NCI-H226 (cell line): ENCODE results near the gene PSMB10.
A peak's percentile ranks its signal among the peaks of the same experiment; 100 is the strongest.

Source experiments
- DNase-seq: peaks from one replicate; pipeline ENCODE4 v3.0.0-alpha.2; 2015

PSMB10 gene

GRCh38 chr16:67963662-67964321 lies 27.1 kb upstream of the PSMB10 start:
- no peak for DNase-seq

DNA sequence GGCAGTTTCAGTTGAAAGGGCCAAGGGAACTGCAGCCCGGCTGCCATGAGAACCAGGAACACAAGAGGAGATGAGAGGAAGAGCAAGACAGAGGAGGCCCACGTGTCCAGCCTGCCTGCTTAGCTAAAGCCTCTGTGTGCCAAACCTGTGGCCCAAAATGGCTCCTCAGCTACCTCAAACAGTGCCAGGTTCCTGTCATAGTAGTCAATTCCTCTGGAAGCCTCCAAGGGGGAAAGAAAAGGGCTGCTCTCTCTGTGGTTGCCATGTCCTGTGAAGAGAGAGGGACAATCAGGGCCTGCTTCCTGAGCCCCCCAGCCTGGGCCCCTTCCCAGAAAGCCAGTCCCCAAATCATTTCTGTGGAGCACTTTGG lies 26.6 kb upstream of the PSMB10 start:
- DNase-seq = no peak

- DNase-seq = no peak
Observed at GRCh38 chr16:67962135-67962534, 25.5 kb upstream of the PSMB10 start.

DNA sequence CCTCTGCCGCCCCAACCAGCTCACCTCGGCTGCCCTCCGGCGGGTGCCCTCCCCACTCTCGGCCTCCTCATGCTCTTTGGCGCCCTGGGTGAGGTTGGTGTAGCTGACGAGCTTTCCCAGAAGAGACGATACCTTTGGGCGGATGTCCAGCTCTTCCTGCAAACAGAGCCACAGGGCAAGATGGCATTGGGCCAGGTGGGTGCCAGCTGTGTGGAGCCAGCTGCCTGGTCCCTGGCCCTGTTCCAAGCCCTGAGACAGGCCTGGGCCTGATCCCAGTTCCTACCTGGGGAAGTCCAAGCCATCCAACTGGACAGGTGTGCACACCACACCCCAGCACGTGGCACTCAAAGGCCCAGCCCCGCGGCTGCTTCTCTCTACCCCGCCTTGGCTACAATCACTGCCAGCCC lies 24.9 kb upstream of the PSMB10 start:
- DNase-seq = no peak

DNA sequence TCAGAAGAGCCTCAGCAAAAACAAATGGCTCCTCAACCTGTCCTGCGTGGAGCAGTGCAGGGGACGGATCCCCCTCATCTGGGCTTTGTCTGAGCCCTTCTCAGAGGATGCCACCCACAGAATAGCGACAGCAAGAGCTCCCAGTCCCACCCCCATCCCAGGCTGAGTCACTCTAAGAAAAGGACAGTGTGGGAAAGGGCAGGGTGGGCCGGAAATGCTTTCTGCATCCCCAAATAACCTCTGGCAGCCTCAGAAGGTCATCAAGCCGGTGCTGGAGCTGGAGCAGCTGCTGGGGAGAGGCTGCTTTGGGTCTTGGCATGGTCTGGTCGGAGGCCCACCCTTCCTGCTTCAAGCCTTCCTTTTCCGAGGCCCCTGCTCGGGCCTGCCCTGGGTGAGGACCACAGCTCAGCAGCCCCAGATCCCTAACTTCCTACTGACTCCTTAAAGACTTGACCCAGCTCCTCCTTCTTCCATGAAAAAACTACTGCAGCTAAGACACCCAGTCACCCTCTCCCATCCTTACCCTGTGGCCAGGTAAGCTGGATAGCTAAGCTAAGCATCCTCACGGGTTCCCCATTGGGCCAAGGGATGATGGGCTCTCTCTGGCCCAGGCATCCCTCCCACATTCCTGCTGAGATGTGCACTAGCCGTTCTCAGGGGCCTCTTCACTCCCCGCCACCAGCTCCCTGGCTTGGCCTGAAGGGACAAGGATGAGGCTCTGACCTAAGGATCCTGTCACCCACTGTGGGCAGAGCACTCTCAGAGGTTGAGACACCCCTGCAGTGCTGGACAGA lies 23.1 kb upstream of the PSMB10 start:
- DNase-seq = no peak

DNA sequence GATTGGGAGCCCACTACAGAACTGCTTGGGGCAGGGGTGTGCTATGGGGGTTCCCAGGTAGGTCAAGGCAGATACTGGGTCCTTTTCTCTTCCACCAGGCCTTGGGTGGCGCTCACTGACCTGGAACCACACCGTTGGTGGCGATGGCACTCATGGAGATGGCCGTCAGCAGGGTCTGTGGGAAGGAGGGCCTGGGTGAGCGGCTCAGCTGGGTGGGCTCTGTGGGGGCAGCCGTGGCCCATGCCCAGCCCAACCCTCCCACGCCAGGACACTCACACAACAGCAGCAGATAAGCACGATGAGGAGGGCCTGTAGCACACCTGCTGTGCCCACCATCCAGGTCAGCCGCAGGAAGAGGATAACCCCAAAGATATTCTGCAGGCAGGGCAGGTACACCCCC lies 21.0 kb upstream of the PSMB10 start:
- DNase-seq = peak; percentile 1

DNA sequence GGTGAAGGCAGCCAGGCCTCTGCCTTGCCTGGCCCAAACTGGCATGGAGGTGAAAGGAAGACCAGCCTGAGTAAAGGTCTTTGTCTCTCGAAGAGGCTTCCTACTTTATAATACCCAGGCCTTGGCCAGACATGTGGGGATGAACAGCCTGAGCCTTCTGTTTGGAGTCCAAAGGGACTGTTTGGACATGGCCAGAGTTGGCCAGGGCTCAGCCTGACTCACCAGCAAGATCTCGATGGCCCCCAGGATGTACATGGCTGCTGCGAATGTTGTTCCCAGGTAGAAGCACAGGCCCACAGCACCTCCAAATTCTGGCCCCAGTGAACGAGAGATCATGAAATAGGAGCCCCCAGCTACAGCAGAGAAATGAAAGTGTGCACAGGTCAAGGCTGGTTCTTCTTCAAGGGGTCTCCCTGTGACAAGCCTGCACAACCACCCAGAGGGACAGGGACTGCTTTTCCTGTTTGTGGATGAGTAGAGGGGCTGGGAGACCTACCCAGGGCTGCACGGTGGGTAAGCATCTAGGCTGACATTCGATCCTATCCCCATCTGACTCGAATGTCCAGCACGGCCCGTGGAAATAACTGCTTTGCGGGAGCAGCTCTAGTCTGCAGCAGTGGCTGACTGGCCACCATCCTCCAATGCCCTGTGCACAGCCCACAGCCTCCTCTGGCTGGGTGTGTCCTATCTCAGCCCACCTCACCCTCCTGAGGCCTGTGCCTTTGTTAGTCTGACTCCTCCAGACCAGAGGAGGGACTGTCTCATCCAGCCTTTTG lies 18.0 kb upstream of the PSMB10 start:
- DNase-seq = peak; percentile 0

GRCh38 chr16:67953641-67954375 lies 17.2 kb upstream of the PSMB10 start:
- no peak for DNase-seq

DNA sequence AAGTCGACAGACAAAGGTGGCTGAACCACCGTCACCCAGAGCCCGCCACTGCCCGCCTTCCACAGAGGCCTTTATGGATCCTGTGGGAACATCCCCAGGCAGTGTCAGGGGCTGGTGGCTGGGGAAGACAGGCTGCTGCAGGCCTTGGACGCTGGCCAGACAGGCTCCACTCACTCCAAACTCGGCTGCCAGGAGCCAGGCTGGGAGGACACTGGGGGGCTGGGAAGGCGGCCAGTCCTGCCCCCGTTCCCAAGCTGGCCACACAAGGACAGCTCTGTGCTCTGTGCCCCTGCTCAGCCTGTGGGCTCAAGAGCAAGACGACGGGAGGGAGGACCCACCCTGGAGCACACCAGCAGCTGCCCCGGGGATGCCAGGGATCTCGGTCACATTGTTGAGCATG lies 14.8 kb upstream of the PSMB10 start:
- no peak for DNase-seq

DNA sequence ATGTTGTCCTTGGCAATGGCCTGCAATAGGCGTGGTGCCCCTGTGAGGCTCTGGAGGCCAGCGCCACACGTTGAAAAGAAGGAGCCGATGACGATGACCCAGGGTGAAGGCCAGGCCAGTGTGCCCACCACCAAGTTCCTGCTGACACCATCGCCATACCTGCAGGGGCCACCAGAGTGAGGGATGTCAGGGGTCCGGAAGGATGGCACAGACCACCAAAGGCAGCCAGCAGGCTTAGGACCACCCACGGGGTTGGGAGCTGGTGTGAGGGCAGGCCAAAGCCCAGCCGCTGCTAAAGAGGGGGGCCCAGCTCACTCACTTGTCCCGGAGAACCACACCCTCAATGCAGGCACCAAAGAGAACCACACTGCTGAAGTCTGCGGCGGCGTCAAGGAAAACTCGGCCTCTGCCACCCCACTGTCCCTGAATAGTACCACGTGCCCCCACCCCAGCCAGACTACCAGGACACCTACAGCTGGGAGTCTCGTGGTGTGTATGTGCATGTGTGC lies 13.7 kb upstream of the PSMB10 start:
- no peak for DNase-seq

GRCh38 chr16:67949645-67950044 lies 13.0 kb upstream of the PSMB10 start:
- DNase-seq = no peak

GRCh38 chr16:67948015-67948414 lies 11.4 kb upstream of the PSMB10 start:
- DNase-seq = no peak

DNA sequence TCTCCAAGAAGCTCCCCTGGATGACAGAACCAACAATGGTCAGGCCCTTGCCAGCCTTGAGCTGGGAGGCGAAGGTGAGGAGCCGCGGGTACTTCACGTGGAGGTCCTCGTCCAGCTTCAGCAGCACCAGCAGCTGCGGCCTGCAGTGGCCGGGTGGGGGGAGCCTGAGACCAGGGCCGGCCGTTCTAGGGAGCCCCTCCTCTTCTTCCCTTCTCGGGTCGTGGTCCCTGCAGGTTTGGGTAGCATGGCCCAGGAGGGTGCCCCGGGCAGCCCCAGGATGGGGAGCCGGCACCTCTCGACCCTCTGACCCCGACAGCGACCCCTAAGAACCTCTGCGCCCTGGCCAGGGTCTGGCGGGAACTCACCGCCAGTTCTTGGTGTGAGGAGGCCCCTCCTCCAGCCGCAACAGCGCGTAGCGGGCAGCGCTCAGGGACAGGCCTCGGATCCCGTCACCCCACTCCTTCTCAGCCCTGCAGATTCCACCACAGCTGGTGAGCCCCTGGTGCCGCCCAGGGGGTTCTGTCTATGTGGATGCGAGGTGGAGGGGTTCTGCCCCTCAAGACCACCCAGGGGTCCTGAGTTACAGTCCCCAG lies 10.4 kb upstream of the PSMB10 start:
- DNase-seq = no peak

DNA sequence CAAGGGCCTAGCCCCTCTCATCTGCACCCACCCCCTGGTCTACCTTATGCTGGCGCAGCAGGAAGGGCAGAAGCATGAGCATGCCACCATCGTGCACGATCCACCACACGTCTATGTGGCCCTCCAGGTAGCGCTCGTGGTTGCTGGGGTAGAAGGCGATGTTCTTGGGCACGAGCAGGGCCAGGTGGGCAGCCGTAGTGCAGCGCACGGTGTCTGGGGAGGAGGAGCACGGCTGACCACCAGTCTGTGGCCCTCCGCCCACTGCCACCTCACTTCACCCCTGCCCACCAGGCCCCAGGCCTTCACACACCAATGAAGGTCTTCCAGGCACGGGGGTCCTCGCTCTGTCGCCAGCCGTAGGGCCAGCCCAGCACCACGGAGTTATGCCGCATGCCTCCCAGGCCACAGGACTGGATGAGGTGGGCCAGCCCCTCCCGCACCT lies 9.5 kb upstream of the PSMB10 start:
- no peak for DNase-seq

GRCh38 chr16:67945392-67945933 lies 8.8 kb upstream of the PSMB10 start:
- no peak for DNase-seq

DNA sequence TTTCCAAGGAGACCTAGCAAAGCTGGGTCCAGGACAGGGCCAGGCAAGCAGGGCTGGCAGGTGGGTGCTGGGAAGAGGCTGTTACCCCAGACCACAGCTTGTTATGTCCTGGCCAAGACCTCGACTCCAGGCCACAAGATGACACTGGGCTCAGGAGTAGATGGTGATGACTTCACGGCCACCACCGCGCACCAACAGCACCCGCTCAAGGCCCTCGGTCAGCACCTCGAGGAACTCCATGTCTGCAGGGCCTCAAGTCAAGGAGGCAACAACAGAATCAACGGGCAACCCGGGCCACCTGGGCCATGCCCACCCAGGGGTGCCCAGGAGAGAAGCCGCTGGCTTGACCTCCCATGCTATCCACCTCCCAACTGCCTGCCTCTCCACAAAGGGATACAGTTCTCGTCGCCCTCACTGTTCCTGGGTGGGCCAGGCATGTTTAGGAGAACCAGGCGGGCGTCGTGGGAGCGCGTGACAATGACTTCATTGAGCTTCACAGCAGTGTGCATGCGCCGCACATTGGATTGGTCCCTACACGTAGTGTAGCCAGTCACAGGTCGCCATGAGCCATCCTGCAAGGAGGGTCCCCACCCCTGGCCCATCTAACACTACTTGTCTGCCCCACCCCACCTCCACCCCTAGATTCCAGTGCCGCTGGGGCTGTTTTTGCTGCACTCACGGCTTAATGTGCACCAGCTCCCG lies 8.2 kb upstream of the PSMB10 start:
- DNase-seq = no peak

DNA sequence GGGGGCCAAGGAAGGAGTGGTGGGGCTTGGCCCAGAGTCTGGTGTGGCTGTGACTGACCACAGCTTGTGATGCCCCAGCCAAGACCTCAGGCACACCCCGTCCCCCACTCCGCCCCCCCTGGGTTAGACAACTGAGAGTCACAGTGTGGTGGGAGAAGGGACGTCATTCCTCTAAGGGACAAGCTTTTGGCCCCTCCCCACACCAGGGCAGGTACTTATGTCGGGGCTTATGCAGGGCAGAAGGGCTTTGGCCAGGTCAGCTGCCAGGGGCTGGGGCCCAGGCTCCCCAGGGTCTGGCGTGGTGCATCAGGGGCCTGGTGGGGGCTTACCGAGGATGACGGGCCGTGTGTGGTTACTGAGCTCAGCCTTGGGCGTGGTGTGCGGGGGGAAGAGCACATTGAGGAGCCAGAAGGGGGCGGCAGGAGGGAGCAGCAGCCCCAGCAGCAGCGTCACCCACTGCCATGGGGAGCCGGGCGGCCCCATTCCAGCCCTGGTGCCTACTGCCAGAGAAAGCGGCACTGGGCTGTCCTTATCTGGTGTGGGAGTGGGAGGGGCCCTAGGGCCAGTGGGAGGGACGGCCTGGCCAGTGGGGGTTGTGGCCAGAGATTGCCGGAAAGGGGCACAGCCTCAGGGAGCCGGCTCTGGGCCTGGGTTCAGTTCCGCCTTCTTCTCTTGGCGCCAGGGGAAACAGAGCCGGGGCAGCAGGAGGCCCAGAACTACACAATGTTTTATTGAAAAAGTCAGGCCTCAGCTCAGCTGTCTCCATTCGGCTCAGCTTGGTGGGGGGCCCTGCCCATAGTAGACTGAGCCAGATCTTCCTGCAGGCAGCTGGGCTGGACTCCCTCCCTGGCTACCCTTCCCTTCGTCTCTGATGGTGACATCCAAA lies 7.2 kb upstream of the PSMB10 start, which contains the start of gene LCAT:
Gene LCAT (minus strand): TSS at position 502 of the 886 bp plus-strand sequence. CDS start 19 bp downstream, at position 483.
- DNase-seq = no peak

- DNase-seq = no peak
Observed at GRCh38 chr16:67943256-67943618, 6.6 kb upstream of the PSMB10 start.

GRCh38 chr16:67942510-67943255 lies 6.0 kb upstream of the PSMB10 start:
- no peak for DNase-seq

GRCh38 chr16:67942200-67942509 lies 5.5 kb upstream of the PSMB10 start:
- DNase-seq = no peak
